ENCODE data around the gene NPFF. TPM values are rescaled to one million over a fixed set of nuclear protein-coding genes. Genes with fewer than 3 reads are reported as not detected.

Gene NPFF
- total RNA-seq, 4 donors from 2014 or later, result not detected

GRCh38 chr12:53467880-53468279 lies 39.4 kb downstream of the NPFF start:
- peaks cover 5 to 100% (median 70%) of the 10 kb centered on the region in 3 donors for H3K36me3 ChIP-seq
- H3K27me3 ChIP-seq, result no peaks in the 10 kb centered on the region
- H3K4me1 ChIP-seq, result peaks cover 0 to 48% (median 0%) of the 10 kb centered on the region in 4 donors
- TF ChIP-seq CTCF (IDR thresholded peaks at IDR 0.05) (no peak), EP300 (IDR thresholded peaks at IDR 0.05) (no peak), POLR2A (IDR thresholded peaks at IDR 0.05) (no peak)
- 79 to 88% methylated on average over 2 of the region's 2 CpGs for WGBS, 2 donors
- H3K9me3 ChIP-seq, result no peaks in the 10 kb centered on the region
- no peak overlapping the region for H3K27ac ChIP-seq
- no peak overlapping the region for H3K4me3 ChIP-seq
- no peak for DNase-seq (ENCODE audit: low spot score in 2 of 2)

GRCh38 chr12:53467082-53467481 lies 40.2 kb downstream of the NPFF start:
- no peaks in the 10 kb centered on the region for H3K27me3 ChIP-seq
- no peak for DNase-seq (ENCODE audit: low spot score in 2 of 2)
- H3K36me3 ChIP-seq, result peaks cover 12 to 100% (median 76%) of the 10 kb centered on the region in 3 donors
- TF ChIP-seq EP300 (IDR thresholded peaks at IDR 0.05), result no peak
- TF ChIP-seq POLR2A (IDR thresholded peaks at IDR 0.05), result no peak
- no peak for TF ChIP-seq CTCF (IDR thresholded peaks at IDR 0.05)
- H3K4me1 ChIP-seq, result peaks cover 0 to 48% (median 0%) of the 10 kb centered on the region in 4 donors
- 68 to 70% methylated on average over 5 of the region's 5 CpGs for WGBS, 2 donors
- no peaks in the 10 kb centered on the region for H3K9me3 ChIP-seq
- no peak overlapping the region for H3K27ac ChIP-seq
- H3K4me3 ChIP-seq, result no peak overlapping the region

- Histone ChIP-seq H3K4me3 (no peak overlapping the region), H3K36me3 (peaks cover 12 to 100% (median 76%) of the 10 kb centered on the region in 3 donors), H3K27ac (no peak overlapping the region), H3K27me3 (no peaks in the 10 kb centered on the region), H3K4me1 (peaks cover 0 to 45% (median 0%) of the 10 kb centered on the region in 4 donors), H3K9me3 (no peaks in the 10 kb centered on the region)
- no peak for DNase-seq (ENCODE audit: low spot score in 2 of 2)
- TF ChIP-seq POLR2A (IDR thresholded peaks at IDR 0.05), result no peak
- TF ChIP-seq EP300 (IDR thresholded peaks at IDR 0.05), result no peak
- no peak for TF ChIP-seq CTCF (IDR thresholded peaks at IDR 0.05)
- WGBS, 2 donors, result 64 to 70% methylated on average over 4 of the region's 4 CpGs
Observed at GRCh38 chr12:53466640-53467039, 40.6 kb downstream of the NPFF start.

- no peak overlapping the region for H3K4me3 ChIP-seq
- no peak for DNase-seq (ENCODE audit: low spot score in 2 of 2)
- H3K27me3 ChIP-seq, result no peaks in the 10 kb centered on the region
- H3K9me3 ChIP-seq, result no peaks in the 10 kb centered on the region
- no peak overlapping the region for H3K27ac ChIP-seq
- H3K4me1 ChIP-seq, result peaks cover 0 to 51% (median 2%) of the 10 kb centered on the region in 4 donors
- no peak for TF ChIP-seq CTCF (IDR thresholded peaks at IDR 0.05)
- TF ChIP-seq POLR2A (IDR thresholded peaks at IDR 0.05), result no peak
- TF ChIP-seq EP300 (IDR thresholded peaks at IDR 0.05), result no peak
- H3K36me3 ChIP-seq, result peaks cover 13 to 100% (median 79%) of the 10 kb centered on the region in 3 donors
- WGBS, 2 donors, result 45 to 49% methylated on average over 2 of the region's 2 CpGs
Observed at GRCh38 chr12:53465679-53466078, 41.6 kb downstream of the NPFF start.

GRCh38 chr12:53464685-53465418 lies 42.4 kb downstream of the NPFF start:
- WGBS, 2 donors, result 89 to 93% methylated on average over 8 to 11 of the region's 11 CpGs
- Histone ChIP-seq H3K27me3 (no peaks in the 10 kb centered on the region), H3K27ac (no peak overlapping the region), H3K9me3 (no peaks in the 10 kb centered on the region), H3K4me1 (peaks cover 0 to 55% (median 2%) of the 10 kb centered on the region in 4 donors), H3K36me3 (peaks cover 17 to 100% (median 81%) of the 10 kb centered on the region in 3 donors), H3K4me3 (no peak overlapping the region)
- no peak for DNase-seq (ENCODE audit: low spot score in 2 of 2)
- TF ChIP-seq POLR2A (IDR thresholded peaks at IDR 0.05) (no peak), EP300 (IDR thresholded peaks at IDR 0.05) (no peak), CTCF (IDR thresholded peaks at IDR 0.05) (no peak)
